SK-N-SH (cell line): ENCODE data around the gene SLC40A1. TPM values are rescaled to one million over a fixed set of nuclear protein-coding genes. Genes with fewer than 3 reads are reported as not detected.

ENCODE experiments used
- CTCF ChIA-PET: fragments of 300-600, 350-600 bp; formaldehyde crosslinking; extraction: SDS; loops from one replicate; lab custom pipeline; 2021; lab: Yijun Ruan, JAX
- POLR2A ChIA-PET: fragments of 350-600 bp; sonication (Branson Sonifier 250); formaldehyde crosslinking; extraction: SDS; loops from one replicate; lab custom pipeline; 2020; ENCODE audit warnings: antibody characterized with exemption, inconsistent platforms; lab: Yijun Ruan, JAX
- DNase-seq: peaks from one replicate; pipeline ENCODE4 v3.0.0; 2012
- H2AFZ ChIP-seq: fragments of 200-600 bp; sonication (generic); 2 replicates; pipeline ENCODE4 v1.8.1; 2016; ENCODE audit warnings: antibody characterized with exemption, mild to moderate bottlenecking, low read depth
- H3F3A ChIP-seq: fragments of 200-600 bp; sonication (generic); replicated peaks from 2 replicates; pipeline ENCODE3; 2016; ENCODE audit warnings: antibody characterized with exemption, mild to moderate bottlenecking; ENCODE audit not compliant: insufficient read depth
- H3K27ac ChIP-seq, 2 experiments: fragments of 200-500 bp in 1 of 2; fragments of 200-600 bp in 1 of 2; sonication (Bioruptor generic) in 1 of 2; sonication (generic), shearing (Covaris generic) in 1 of 2; 2 replicates each; pipeline versions ENCODE4 v1.5.1 to v1.6.1; 2014 to 2016; ENCODE audit warnings: low read depth in 2 of 2, inconsistent platforms in 1 of 2, low read length in 1 of 2, mild to moderate bottlenecking in 1 of 2, mixed read lengths in 1 of 2
- H3K27me3 ChIP-seq: fragments of 200-600 bp; sonication (generic), shearing (Covaris generic); 2 replicates; pipeline ENCODE4 v1.6.1; 2016; ENCODE audit warnings: mixed run types; ENCODE audit not compliant: insufficient read depth
- H3K36me3 ChIP-seq, 2 experiments: fragments of 200-500 bp in 1 of 2; fragments of 200-600 bp in 1 of 2; sonication (Bioruptor generic) in 1 of 2; sonication (generic) in 1 of 2; replicated peaks in 1 of 2; 2 replicates each; pipeline versions ENCODE3 to v1.5.1; 2014 to 2016; ENCODE audit warnings: low read length in 1 of 2, mild to moderate bottlenecking in 1 of 2; ENCODE audit not compliant: insufficient read depth in 2 of 2, control insufficient read depth in 1 of 2
- H3K4me1 ChIP-seq, 2 experiments: fragments of 200-500 bp in 1 of 2; fragments of 200-600 bp in 1 of 2; sonication (Bioruptor generic) in 1 of 2; sonication (generic), shearing (Covaris generic) in 1 of 2; 2 replicates each; pipeline versions ENCODE4 v1.5.1 to v1.6.1; 2014 to 2016; ENCODE audit warnings: low read depth in 1 of 2, low read length in 1 of 2, mixed run types in 1 of 2; ENCODE audit not compliant: insufficient read depth in 2 of 2, control insufficient read depth in 1 of 2
- H3K4me2 ChIP-seq: fragments of 200-600 bp; sonication (generic), shearing (Covaris generic); 2 replicates; pipeline ENCODE4 v1.6.1; 2017; ENCODE audit warnings: mixed run types
- H3K4me3 ChIP-seq, 2 experiments: fragments of 200-500 bp in 1 of 2; fragments of 200-600 bp in 1 of 2; sonication (Bioruptor generic) in 1 of 2; sonication (generic), shearing (Covaris generic) in 1 of 2; 2 replicates each; pipeline versions ENCODE4 v1.5.1 to v1.8.1; 2014 to 2016; ENCODE audit warnings: low read depth in 2 of 2, inconsistent platforms in 1 of 2, low read length in 1 of 2, mild to moderate bottlenecking in 1 of 2, mixed read lengths in 1 of 2, moderate library complexity in 1 of 2
- H3K79me2 ChIP-seq: fragments of 200-600 bp; sonication (generic); 2 replicates; pipeline ENCODE4 v1.8.1; 2017; ENCODE audit warnings: mild to moderate bottlenecking; ENCODE audit not compliant: insufficient read depth
- H3K9ac ChIP-seq: fragments of 200-600 bp; sonication (generic); 2 replicates; pipeline ENCODE4 v1.6.1; 2017; ENCODE audit warnings: mixed run types
- H3K9me2 ChIP-seq: fragments of 200-600 bp; sonication (generic); 2 replicates; pipeline ENCODE4 v1.6.1; 2017; ENCODE audit warnings: mixed run types
- H3K9me3 ChIP-seq: fragments of 200-600 bp; sonication (generic); 2 replicates; pipeline ENCODE4 v1.6.1; 2017; ENCODE audit warnings: mixed run types, mild to moderate bottlenecking, moderate library complexity
- H4K20me1 ChIP-seq: fragments of 200-600 bp; sonication (generic); 2 replicates; pipeline ENCODE4 v1.6.1; 2017; ENCODE audit warnings: mild to moderate bottlenecking, mixed run types; ENCODE audit not compliant: insufficient read depth
- MXI1 ChIP-seq: IDR thresholded peaks from 2 replicates; pipeline ENCODE4 v1.6.1; 2012; ENCODE audit warnings: mild to moderate bottlenecking, low read depth, low read length, improper control_type of control experiment
- NRF1 ChIP-seq: IDR thresholded peaks from 2 replicates; pipeline ENCODE4 v1.6.1; 2012; ENCODE audit warnings: low read depth, mild to moderate bottlenecking, low read length
- WGBS: methylation state at CpG from one replicate; pipeline ENCODE4 v1.1.6; 2017; ENCODE audit warnings: low lambda C conversion rate; 5-methylcytosine and 5-hydroxymethylcytosine counted together
- polyA plus RNA-seq, 3 experiments: library from polyadenylated mRNA; depleted of rRNA; stranded (reverse); fragments of >200 nt; gene quantifications; 2 replicates each; pipeline ENCODE4 v1.2.3, GENCODE V29; 2012
- TF ChIP-seq, protein P1 (sequence below): fragments of 200-600 bp; sonication (generic); IDR thresholded peaks from 2 replicates; pipeline ENCODE4 v1.6.1; 2017; ENCODE audit warnings: antibody characterized with exemption, mild to moderate bottlenecking, moderate library complexity
- TF ChIP-seq, protein P2 (sequence below): IDR thresholded peaks from 2 replicates; pipeline ENCODE4 v1.4.0; 2012; ENCODE audit warnings: low read depth

SLC40A1 gene
- polyA plus RNA-seq, 1 of the 3 experiments (the other 2 are of a cell fraction): 1.8 TPM

DNA sequence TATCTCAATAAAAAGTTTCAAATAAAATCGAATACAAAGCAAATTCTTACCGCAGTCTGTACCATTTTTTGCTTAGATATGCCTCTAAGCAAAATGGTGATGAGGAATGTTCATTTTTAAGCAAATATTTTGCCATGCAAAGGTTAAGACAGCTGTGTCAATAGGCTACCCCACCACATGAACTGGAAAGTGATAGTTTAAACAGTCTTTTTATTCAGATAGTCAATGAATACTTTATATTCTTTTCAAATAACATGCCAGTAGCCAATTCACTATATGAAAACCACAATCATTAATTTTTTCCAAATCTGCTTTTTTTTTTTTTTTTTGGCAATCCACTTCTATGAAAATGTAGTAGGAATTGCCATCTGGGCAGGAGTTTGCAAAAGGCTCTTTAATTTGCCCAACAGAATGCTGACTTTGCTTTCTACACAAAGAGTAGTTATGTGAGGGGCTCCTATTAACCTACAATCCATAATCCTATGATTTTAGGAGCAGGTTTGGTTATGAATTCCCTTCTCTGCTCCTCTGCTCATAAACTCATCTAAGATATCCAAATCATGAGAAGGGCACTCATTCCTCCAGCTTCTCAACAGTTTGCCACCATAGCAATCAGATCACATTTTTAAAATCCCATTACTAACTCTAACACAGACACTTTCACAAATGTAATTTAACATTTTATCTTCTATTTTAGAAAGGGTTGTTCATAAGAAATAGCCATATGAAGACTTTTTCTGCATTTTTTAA is 69.2 kb downstream of the SLC40A1 start:
- no peaks in the 10 kb centered on the region for H3K9me3 ChIP-seq
- H3K4me3 ChIP-seq: no peak overlapping the region
- H3K9ac ChIP-seq: no peak overlapping the region
- TF ChIP-seq MXI1 (no peak), NRF1 (no peak)
- TF ChIP-seq, protein P1, sequence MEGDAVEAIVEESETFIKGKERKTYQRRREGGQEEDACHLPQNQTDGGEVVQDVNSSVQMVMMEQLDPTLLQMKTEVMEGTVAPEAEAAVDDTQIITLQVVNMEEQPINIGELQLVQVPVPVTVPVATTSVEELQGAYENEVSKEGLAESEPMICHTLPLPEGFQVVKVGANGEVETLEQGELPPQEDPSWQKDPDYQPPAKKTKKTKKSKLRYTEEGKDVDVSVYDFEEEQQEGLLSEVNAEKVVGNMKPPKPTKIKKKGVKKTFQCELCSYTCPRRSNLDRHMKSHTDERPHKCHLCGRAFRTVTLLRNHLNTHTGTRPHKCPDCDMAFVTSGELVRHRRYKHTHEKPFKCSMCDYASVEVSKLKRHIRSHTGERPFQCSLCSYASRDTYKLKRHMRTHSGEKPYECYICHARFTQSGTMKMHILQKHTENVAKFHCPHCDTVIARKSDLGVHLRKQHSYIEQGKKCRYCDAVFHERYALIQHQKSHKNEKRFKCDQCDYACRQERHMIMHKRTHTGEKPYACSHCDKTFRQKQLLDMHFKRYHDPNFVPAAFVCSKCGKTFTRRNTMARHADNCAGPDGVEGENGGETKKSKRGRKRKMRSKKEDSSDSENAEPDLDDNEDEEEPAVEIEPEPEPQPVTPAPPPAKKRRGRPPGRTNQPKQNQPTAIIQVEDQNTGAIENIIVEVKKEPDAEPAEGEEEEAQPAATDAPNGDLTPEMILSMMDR: no peak
- TF ChIP-seq, protein P2, sequence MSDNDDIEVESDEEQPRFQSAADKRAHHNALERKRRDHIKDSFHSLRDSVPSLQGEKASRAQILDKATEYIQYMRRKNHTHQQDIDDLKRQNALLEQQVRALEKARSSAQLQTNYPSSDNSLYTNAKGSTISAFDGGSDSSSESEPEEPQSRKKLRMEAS: no peak
- no peaks in the 10 kb centered on the region for H3K9me2 ChIP-seq
- DNase-seq: no peak
- H4K20me1 ChIP-seq: no peaks in the 10 kb centered on the region
- H2AFZ ChIP-seq: no peak overlapping the region
- H3K27me3 ChIP-seq: no peaks in the 10 kb centered on the region
- H3K27ac ChIP-seq: no peak overlapping the region
- peaks cover 4% of the 10 kb centered on the region for H3F3A ChIP-seq
- H3K4me2 ChIP-seq: no peak overlapping the region
- no peaks in the 10 kb centered on the region for H3K4me1 ChIP-seq
- POLR2A ChIA-PET: no interaction called here
- no peaks in the 10 kb centered on the region for H3K79me2 ChIP-seq
- WGBS: 52% methylated on average over 2 of the region's 2 CpGs
- H3K36me3 ChIP-seq: no peaks in the 10 kb centered on the region
- CTCF ChIA-PET: no interaction called here

Other genes with a start within 250 kb of the SLC40A1 start
- gene WDR75, start 139.3 kb downstream of the SLC40A1 start, polyA plus RNA-seq (2012; rRNA removed): 25.6 and 37.4 TPM in 2 replicates
- 15.5 and 19.5 TPM in 2 replicates for gene ASNSD1, start 80.7 kb upstream of the SLC40A1 start, polyA plus RNA-seq (2012; rRNA removed)
- gene ANKAR, start 93.9 kb upstream of the SLC40A1 start, polyA plus RNA-seq (2012; rRNA removed): 1.6 and 2.1 TPM in 2 replicates
- gene OSGEPL1, start 182.0 kb upstream of the SLC40A1 start, polyA plus RNA-seq (2012; rRNA removed): 5.8 and 8.3 TPM in 2 replicates
- 99.2 and 196 TPM in 2 replicates for gene ORMDL1, start 203.6 kb upstream of the SLC40A1 start, polyA plus RNA-seq (2012; rRNA removed)
- gene PMS1, start 203.7 kb upstream of the SLC40A1 start, polyA plus RNA-seq (2012; rRNA removed): 7.7 and 9.6 TPM in 2 replicates